ENCODE data around the gene ECE2.
A peak's percentile ranks its signal among the peaks of the same experiment; 100 is the strongest.

The ECE2 gene

GRCh38 chr3:184240384-184241140 lies 35.3 kb upstream of the ECE2 start:
- DNase-seq (ENCODE audit: low read depth), result no peak

DNA sequence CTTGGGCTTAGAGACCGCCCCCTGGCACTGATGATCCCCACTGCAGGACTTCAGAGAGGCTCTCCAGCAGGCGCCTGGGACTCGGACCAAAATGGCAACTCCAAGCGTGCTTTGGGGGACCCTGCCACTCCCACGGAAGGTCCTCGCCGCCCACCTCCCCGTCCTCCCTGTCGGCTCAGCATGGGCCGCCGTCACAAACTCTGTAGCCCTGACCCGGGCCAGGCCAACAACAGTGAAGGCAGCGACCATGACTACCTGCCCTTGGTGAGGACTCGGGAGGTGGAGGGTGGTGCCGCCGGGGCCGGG lies 34.7 kb upstream of the ECE2 start:
- no peak for DNase-seq (ENCODE audit: low read depth)

- DNase-seq (ENCODE audit: low read depth), result no peak
Observed at GRCh38 chr3:184241447-184242296, 34.1 kb upstream of the ECE2 start.

DNA sequence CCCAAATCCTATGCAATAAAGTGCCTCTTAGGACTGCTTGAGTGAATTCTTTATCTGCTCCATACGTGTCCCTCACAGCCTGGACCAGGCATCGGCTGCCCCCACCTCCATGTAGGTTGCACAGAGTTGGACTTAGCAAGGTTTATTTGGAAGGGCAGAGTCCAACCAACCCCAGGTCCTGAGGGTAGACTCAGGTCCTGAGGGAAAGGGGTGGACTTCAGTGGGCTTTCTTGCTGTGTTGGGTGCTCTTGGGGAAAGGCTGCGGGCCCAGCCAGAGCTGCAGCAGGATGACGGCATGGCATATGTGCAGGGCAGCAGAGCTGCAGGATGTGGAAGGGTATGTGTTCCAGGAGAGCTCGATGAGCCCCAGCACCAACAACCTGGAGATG lies 33.5 kb upstream of the ECE2 start:
- no peak for DNase-seq (ENCODE audit: low read depth)

GRCh38 chr3:184248454-184249411 lies 27.1 kb upstream of the ECE2 start, which contains the start of gene ALG3:
ALG3 (minus strand) TSS chr3:184248962; CDS start chr3:184248940, 22 bp downstream.
- peak; percentile 82 for DNase-seq (ENCODE audit: low read depth)

GRCh38 chr3:184249412-184250166 lies 26.2 kb upstream of the ECE2 start, which contains the start of gene EEF1AKMT4:
EEF1AKMT4 (plus strand) TSS chr3:184249672; CDS start chr3:184249695, 23 bp downstream.
- DNase-seq (ENCODE audit: low read depth), result peak; percentile 95

- DNase-seq (ENCODE audit: low read depth), result peak; percentile 86
Observed at GRCh38 chr3:184250167-184250828, 25.5 kb upstream of the ECE2 start.

DNA sequence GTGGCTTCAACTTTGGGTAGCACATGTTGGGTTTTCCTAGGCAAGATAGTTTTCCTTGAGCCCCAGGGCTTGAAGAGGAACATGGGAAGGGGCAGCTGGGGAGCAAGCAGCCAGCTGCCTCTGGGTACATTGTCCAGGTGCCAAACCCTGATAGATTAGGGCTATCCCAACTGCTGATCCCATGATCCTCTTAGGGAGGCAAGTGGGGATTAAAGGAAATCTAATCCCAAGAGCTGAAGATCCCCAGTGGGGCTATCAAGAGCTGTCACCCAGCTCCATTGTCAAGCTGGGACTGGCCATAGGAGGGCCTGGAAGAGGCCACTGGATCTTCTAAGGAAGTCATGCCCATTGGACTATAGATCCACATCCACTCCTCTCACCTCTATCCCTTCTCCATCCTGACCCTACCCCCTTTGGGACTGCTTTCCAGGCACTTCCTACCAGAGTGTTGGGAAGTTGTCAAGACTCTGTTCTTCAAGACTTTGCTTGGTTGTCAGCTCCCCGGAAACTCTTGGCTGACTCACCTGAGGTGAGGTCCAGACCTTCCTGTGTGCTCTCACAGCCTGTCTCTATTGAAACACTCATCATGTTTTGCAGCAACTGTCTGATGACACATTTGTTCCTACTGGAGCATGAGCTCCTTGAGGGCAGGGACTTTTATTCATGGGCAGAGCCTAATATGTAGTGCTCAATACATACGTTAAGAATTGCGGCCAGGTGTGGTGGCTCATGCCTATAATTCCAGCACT lies 20.4 kb upstream of the ECE2 start:
- peak; percentile 24 for DNase-seq (ENCODE audit: low read depth)

DNA sequence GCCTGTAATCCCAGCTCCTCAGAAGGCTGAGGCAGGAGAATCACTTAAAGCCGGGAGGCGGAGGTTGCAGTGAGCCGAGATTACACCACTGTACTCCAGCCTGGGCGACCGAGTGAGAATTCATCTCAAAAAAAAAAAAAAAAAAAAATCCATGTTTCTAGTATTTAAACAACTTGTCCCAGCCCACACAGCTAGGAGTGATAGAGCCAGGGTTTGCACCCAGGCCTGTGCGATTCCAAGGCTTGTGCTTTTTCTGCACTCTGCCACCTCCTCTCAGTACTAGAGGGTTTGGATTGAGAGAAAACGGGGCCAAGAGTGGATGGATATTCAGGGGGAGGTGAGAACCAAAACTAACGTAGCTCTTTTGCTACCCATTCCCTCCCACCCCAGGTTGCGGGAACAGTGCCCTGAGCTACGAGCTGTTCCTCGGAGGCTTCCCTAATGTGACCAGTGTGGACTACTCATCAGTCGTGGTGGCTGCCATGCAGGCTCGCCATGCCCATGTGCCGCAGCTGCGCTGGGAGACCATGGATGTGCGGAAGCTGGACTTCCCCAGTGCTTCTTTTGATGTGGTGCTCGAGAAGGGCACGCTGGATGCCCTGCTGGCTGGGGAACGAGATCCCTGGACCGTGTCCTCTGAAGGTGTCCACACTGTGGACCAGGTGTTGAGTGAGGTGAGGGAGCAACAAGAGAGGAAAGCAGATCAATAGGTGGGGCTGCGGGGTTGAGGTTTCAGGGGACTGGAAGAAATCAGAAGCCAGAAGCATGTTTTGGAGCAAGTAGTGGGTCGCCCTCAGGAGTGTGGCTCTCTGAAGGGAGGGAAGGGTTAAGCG lies 18.5 kb upstream of the ECE2 start:
- no peak for DNase-seq (ENCODE audit: low read depth)

DNA sequence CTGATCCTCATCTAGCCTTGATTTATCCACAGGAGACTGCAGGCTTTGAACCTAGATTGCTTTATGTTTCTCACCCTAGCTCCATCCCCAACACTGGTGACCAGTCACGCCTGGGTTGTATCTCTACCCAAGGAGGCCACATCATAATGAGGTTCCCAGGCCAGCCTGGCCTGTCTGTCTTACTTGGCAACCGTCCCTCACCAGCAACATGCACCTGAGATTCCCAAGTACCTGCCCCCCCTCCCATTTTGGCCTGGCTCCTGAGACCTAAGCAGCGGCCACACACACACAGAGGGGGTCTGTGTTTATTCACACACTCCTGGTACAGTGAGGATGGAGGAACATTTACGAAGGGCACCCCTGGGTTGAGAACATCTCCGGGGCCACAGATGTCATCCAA lies 16.9 kb upstream of the ECE2 start:
- no peak for DNase-seq (ENCODE audit: low read depth)

GRCh38 chr3:184259396-184259877 lies 16.4 kb upstream of the ECE2 start:
- no peak for DNase-seq (ENCODE audit: low read depth)

DNA sequence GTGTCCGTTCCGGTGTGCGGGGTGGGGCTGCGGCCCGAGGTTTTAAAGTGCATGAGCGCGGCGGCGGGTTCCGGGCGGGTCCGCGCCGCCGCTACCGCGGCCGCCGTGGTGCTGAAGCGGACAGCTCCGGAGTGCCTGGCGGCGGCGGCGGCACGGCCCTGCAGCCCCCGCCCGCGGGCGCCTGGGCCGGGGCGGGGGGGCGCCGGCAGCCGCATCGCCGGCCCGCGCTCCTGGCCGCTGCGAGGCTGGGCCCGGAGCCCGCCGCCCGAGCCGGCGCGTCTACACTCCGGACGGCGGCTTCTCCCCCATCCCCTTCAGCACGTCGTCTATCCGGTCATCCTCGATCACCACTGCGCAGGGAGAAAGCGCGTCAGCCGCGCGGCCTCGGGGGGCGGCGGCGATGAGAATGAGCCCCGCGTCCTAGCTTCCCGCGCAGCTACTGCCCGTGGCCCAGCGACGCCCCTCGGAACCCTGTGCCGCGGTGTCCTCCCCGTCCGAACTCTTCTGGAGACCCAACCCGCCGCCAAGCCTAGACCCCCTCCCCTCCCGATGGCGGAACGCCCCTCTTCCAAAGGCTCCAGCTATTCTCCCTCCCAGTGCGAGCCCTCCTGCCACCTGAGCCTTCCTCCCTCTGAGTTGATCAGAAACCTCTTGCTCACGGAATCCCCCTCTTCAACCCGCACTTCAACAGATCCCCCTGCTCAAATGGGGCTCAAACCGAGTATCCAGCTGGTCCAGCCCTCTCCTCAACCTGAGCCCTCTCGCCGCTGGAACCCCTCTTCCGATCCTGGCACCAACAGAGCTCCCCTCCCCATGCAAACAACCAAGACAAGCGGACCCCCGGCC lies 15.7 kb upstream of the ECE2 start:
- no peak for DNase-seq (ENCODE audit: low read depth)

- DNase-seq (ENCODE audit: low read depth), result no peak
Observed at GRCh38 chr3:184260724-184261269, 15.0 kb upstream of the ECE2 start.

DNA sequence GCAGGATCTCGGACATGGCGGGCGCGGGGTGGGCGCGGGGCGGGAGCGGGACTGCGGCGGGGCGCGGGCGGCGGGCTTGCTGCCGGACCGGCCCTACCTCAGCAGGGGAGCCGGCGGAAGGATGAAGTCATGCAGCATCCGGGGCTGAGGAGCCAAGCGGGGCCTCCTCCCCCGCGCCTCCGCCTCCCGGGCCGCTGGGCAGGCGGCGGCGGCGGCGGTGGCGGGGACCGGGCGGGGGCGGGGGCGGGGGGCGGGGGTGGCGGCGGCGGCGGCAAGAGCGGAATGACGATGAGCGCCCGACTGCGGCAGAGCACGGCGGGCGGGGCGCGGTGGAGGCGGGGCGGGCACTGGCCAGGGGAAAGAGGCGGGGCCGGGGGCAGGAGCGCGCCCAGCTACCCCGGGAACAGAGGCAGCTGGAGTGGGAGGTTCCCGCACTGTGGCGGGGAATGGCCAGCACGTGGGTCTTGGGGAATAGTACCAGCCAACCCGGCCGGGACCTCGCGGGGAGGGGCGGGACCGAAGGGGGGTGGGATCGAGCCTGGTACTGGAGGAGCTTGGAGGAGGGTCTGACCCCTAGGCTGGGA lies 14.5 kb upstream of the ECE2 start, which contains the start of gene CAMK2N2:
TSS of gene CAMK2N2 (minus strand) at position 284 of the 584 bp plus-strand sequence. CDS start at position 16, 268 bp downstream.
- peak; percentile 28 for DNase-seq (ENCODE audit: low read depth)

- no peak for DNase-seq (ENCODE audit: low read depth)
Observed at GRCh38 chr3:184261854-184262763, 13.7 kb upstream of the ECE2 start.

- DNase-seq (ENCODE audit: low read depth), result no peak
Observed at GRCh38 chr3:184262764-184263179, 13.1 kb upstream of the ECE2 start.

Data from activated T-cell treated with anti-CD3 and anti-CD28 coated beads for 24 hours (primary cell).